Thoracic aorta (tissue), 2 donors: ENCODE measurements around the gene KLF8. TPM values are rescaled to one million over a fixed set of nuclear protein-coding genes. Genes with fewer than 3 reads are reported as not detected.

Source experiments
- ATAC-seq: fragments of 150-250 bp; one replicate; pipeline ENCODE4 v1.8.0; 2017; ENCODE audit warnings: low read depth; ENCODE audit not compliant: insufficient number of reproducible peaks, low FRiP score
- DNase-seq: peaks from one replicate; pipeline ENCODE4 v3.0.0-alpha.2; 2020; ENCODE audit warnings: low spot score
- H3K27ac ChIP-seq, 2 donors: fragments of 200-600 bp; sonication (generic); 1 replicate in 1 of 2; 2 replicates in 1 of 2; pipeline ENCODE4 v1.5.1; 2016; ENCODE audit warnings: mild to moderate bottlenecking in 2 of 2, moderate library complexity in 2 of 2
- H3K27me3 ChIP-seq: fragments of 200-600 bp; sonication (generic); replicated peaks from 2 replicates; pipeline ENCODE4 v1.6.0; 2016; ENCODE audit warnings: mild to moderate bottlenecking; ENCODE audit not compliant: insufficient read depth
- H3K36me3 ChIP-seq: fragments of 200-600 bp; sonication (generic); one replicate; pipeline ENCODE4 v1.5.1; 2016
- H3K4me1 ChIP-seq, 2 donors: fragments of 200-600 bp; sonication (generic); 1 replicate in 1 of 2; 2 replicates in 1 of 2; pipeline versions ENCODE4 v1.5.1 to v1.6.0; 2016; ENCODE audit warnings: low read depth in 2 of 2, mild to moderate bottlenecking in 1 of 2; ENCODE audit not compliant: control insufficient read depth in 1 of 2
- H3K4me3 ChIP-seq: fragments of 200-600 bp; sonication (generic); 2 replicates; pipeline ENCODE4 v1.5.1; 2016; ENCODE audit warnings: mild to moderate bottlenecking
- H3K9me3 ChIP-seq: fragments of 200-600 bp; sonication (generic); 2 replicates; pipeline ENCODE4 v1.5.1; 2016
- CTCF ChIP-seq: fragments of 200-600 bp; sonication (generic); IDR thresholded peaks from one replicate; pipeline ENCODE4 v1.5.1; 2019; ENCODE audit warnings: antibody characterized with exemption
- total RNA-seq, 2 donors: library from RNA; depleted of rRNA; stranded (reverse); fragments of >200 nt; gene quantifications; one replicate each; pipeline versions ENCODE4 v1.1.0 to v1.2.3, GENCODE V29; 2016

Gene KLF8
- total RNA-seq, 2 donors from 2014 or later = 16.4 to 17.2 TPM

- Histone ChIP-seq H3K36me3 (no peaks in the 10 kb centered on the region), H3K27ac (peak overlapping the region; percentile 69 to 86), H3K4me1 (peaks cover 0 to 10% of the 10 kb centered on the region in 2 donors), H3K27me3 (no peaks in the 10 kb centered on the region), H3K9me3 (no peaks in the 10 kb centered on the region), H3K4me3 (peak overlapping the region; percentile 84)
- ATAC-seq = no peak
- no peak for TF ChIP-seq CTCF
- DNase-seq = no peak
These were observed 944 bp downstream of the KLF8 start for GRCh38 chrX:56233100-56233499.

- Histone ChIP-seq H3K9me3 (no peaks in the 10 kb centered on the region), H3K4me1 (peaks cover 0 to 10% of the 10 kb centered on the region in 2 donors), H3K4me3 (peak overlapping the region; percentile 84), H3K27ac (peak overlapping the region; percentile 69 to 86), H3K36me3 (no peaks in the 10 kb centered on the region), H3K27me3 (no peaks in the 10 kb centered on the region)
- no peak for TF ChIP-seq CTCF
- peak; percentile 89 for ATAC-seq
- DNase-seq = peak; percentile 5
These were observed 1.5 kb downstream of the KLF8 start for GRCh38 chrX:56233682-56234081.

GRCh38 chrX:56248492-56248891 is 16.3 kb downstream of the KLF8 start:
- H3K9me3 ChIP-seq = no peaks in the 10 kb centered on the region
- peak; percentile 64 for TF ChIP-seq CTCF
- no peaks in the 10 kb centered on the region for H3K36me3 ChIP-seq
- no peak overlapping the region for H3K27ac ChIP-seq
- H3K27me3 ChIP-seq = no peaks in the 10 kb centered on the region
- no peak overlapping the region for H3K4me3 ChIP-seq
- no peaks in the 10 kb centered on the region for H3K4me1 ChIP-seq
- DNase-seq (no peak), ATAC-seq (no peak)

- no peaks in the 10 kb centered on the region for H3K27me3 ChIP-seq
- no peaks in the 10 kb centered on the region for H3K4me1 ChIP-seq
- H3K27ac ChIP-seq = no peak overlapping the region
- DNase-seq = no peak
- no peaks in the 10 kb centered on the region for H3K9me3 ChIP-seq
- H3K36me3 ChIP-seq = no peaks in the 10 kb centered on the region
- no peak for TF ChIP-seq CTCF
- H3K4me3 ChIP-seq = no peak overlapping the region
- ATAC-seq = no peak
These were observed 21.9 kb downstream of the KLF8 start for GRCh38 chrX:56253832-56254703.

- Histone ChIP-seq H3K4me1 (no peaks in the 10 kb centered on the region), H3K4me3 (no peak overlapping the region), H3K36me3 (no peaks in the 10 kb centered on the region), H3K27ac (no peak overlapping the region), H3K9me3 (no peaks in the 10 kb centered on the region), H3K27me3 (no peaks in the 10 kb centered on the region)
- ATAC-seq (no peak), DNase-seq (no peak)
- TF ChIP-seq CTCF = no peak
These were observed 36.7 kb downstream of the KLF8 start for GRCh38 chrX:56268888-56269287.
